Natural killer cell (primary cell): Measurements from ENCODE around the gene HOXD10. TPM values are rescaled to one million over a fixed set of nuclear protein-coding genes. Genes with fewer than 3 reads are reported as not detected.
A peak's percentile ranks its signal among the peaks of the same experiment; 100 is the strongest.

ENCODE experiments used
- ATAC-seq, 3 donors: fragments of 150-1000 bp in 2 of 3; fragments of 200-7000 bp in 1 of 3; cut with Tn5 transposase; 1 replicate in 1 of 3; 2 replicates in 2 of 3; pipeline ENCODE4 v1.10.0; 2021; ENCODE audit warnings: mild to moderate bottlenecking in 2 of 3, moderate library complexity in 2 of 3
- DNase-seq, 2 donors: peaks; one replicate each; pipeline versions ENCODE4 v3.0.0 to v3.0.0-alpha.2; 2013 to 2021; ENCODE audit warnings: mixed read lengths in 1 of 2
- H3K27ac ChIP-seq: one replicate; pipeline ENCODE4 v1.5.1; 2013; ENCODE audit warnings: mild to moderate bottlenecking, low read length
- H3K27me3 ChIP-seq: one replicate; pipeline ENCODE4 v1.6.1; 2013; ENCODE audit warnings: low read length; ENCODE audit not compliant: control insufficient read depth, insufficient read depth
- H3K36me3 ChIP-seq: one replicate; pipeline ENCODE4 v1.6.1; 2013; ENCODE audit warnings: low read length; ENCODE audit not compliant: control insufficient read depth, insufficient read depth
- H3K4me1 ChIP-seq: one replicate; pipeline ENCODE4 v1.6.1; 2013; ENCODE audit warnings: low read length; ENCODE audit not compliant: control insufficient read depth, insufficient read depth
- H3K4me3 ChIP-seq: one replicate; pipeline ENCODE4 v1.5.1; 2013; ENCODE audit warnings: low read length
- H3K9me3 ChIP-seq: one replicate; pipeline ENCODE4 v1.6.1; 2013; ENCODE audit warnings: low read length; ENCODE audit not compliant: control insufficient read depth, insufficient read depth
- H3K27ac Mint-ChIP-seq, 2 donors: one replicate each; pipeline ENCODE4 v1.8.0; 2022; ENCODE audit warnings: mild to moderate bottlenecking in 2 of 2, mixed read lengths in 2 of 2, moderate library complexity in 1 of 2
- H3K27me3 Mint-ChIP-seq, 2 donors: one replicate each; pipeline ENCODE4 v1.8.0; 2022; ENCODE audit warnings: low read depth in 2 of 2, mixed read lengths in 2 of 2
- H3K36me3 Mint-ChIP-seq: one replicate; pipeline ENCODE4 v1.8.0; 2022; ENCODE audit warnings: mixed read lengths
- H3K4me1 Mint-ChIP-seq, 2 donors: one replicate each; pipeline ENCODE4 v1.8.0; 2022; ENCODE audit warnings: mixed read lengths in 2 of 2
- H3K4me3 Mint-ChIP-seq: one replicate; pipeline ENCODE4 v1.8.0; 2022; ENCODE audit warnings: mild to moderate bottlenecking, moderate library complexity, mixed read lengths
- H3K9me3 Mint-ChIP-seq, 2 donors: one replicate each; pipeline ENCODE4 v1.8.0; 2022; ENCODE audit warnings: mixed read lengths in 2 of 2
- WGBS: methylation state at CpG from one replicate; pipeline ENCODE4 v1.1.7; 2013; ENCODE audit warnings: missing lambda C conversion rate; ENCODE audit not compliant: insufficient coverage; 5-methylcytosine and 5-hydroxymethylcytosine counted together
- intact Hi-C: fragments of 100-400 bp; cut with micrococcal nuclease; formaldehyde crosslinking; loops from one replicate; pipeline ENCODE4 v1.14.2; 2022
- total RNA-seq, 4 donors: library from RNA; stranded (reverse); fragments of 120-200 nt in 1 of 4; gene quantifications; one replicate each; pipeline versions ENCODE4 v1.2.3 to v1.2.4, GENCODE V29; 2013 to 2022
- TF ChIP-seq, protein P1 (sequence below): fragments of 200-600 bp; IDR thresholded peaks from one replicate; pipeline ENCODE4 v1.8.0; 2022; ENCODE audit warnings: antibody characterized with exemption

HOXD10 gene
- total RNA-seq, 3 donors from 2014 or later (not counting 1 experiment from before 2014, with no cell fraction given), result not detected

DNA sequence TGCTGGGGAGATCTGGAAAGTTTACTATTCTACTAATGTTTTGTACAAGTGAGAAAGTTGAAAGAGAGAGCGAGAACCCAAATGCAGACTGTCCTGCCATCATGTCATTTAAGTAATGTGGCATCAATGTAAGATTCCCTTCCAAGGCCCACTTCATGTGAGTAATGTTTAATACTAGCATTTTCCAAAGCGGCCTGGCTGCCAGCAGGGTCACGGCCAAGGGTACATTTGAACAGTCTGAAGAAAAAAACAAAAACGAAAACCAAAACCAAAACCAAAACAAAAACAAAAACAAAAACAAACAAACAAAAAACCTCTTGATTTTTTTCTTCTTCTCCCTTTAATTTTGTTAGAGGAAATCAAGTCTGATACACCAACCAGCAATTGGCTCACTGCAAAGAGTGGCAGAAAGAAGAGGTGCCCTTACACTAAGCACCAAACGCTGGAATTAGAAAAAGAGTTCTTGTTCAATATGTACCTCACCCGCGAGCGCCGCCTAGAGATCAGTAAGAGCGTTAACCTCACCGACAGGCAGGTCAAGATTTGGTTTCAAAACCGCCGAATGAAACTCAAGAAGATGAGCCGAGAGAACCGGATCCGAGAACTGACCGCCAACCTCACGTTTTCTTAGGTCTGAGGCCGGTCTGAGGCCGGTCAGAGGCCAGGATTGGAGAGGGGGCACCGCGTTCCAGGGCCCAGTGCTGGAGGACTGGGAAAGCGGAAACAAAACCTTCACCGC is 2.2 kb downstream of the HOXD10 start:
- H3K4me1 ChIP-seq, result peaks cover 13% of the 10 kb centered on the region
- intact Hi-C loops, result no loop called here
- H3K27me3 ChIP-seq, result peaks cover 87% of the 10 kb centered on the region
- Mint-ChIP-seq H3K27me3 (peaks cover 67 to 72% of the 10 kb centered on the region in 2 donors), H3K4me3 (peak overlapping the region; percentile 28), H3K4me1 (peaks cover 9 to 11% of the 10 kb centered on the region in 2 donors), H3K9me3 (peaks cover 2% of the 10 kb centered on the region in 2 donors), H3K27ac (no peak overlapping the region), H3K36me3 (peaks cover 14% of the 10 kb centered on the region)
- TF ChIP-seq, protein P1, sequence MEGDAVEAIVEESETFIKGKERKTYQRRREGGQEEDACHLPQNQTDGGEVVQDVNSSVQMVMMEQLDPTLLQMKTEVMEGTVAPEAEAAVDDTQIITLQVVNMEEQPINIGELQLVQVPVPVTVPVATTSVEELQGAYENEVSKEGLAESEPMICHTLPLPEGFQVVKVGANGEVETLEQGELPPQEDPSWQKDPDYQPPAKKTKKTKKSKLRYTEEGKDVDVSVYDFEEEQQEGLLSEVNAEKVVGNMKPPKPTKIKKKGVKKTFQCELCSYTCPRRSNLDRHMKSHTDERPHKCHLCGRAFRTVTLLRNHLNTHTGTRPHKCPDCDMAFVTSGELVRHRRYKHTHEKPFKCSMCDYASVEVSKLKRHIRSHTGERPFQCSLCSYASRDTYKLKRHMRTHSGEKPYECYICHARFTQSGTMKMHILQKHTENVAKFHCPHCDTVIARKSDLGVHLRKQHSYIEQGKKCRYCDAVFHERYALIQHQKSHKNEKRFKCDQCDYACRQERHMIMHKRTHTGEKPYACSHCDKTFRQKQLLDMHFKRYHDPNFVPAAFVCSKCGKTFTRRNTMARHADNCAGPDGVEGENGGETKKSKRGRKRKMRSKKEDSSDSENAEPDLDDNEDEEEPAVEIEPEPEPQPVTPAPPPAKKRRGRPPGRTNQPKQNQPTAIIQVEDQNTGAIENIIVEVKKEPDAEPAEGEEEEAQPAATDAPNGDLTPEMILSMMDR, result no peak
- H3K4me3 ChIP-seq, result no peak overlapping the region
- peaks cover 13% of the 10 kb centered on the region for H3K9me3 ChIP-seq
- DNase-seq, result peak in 1 of 2 donors; percentile 49
- no peak for ATAC-seq
- no peaks in the 10 kb centered on the region for H3K36me3 ChIP-seq
- WGBS, result 13% methylated on average over 24 of the region's 24 CpGs
- H3K27ac ChIP-seq, result no peak overlapping the region

DNA sequence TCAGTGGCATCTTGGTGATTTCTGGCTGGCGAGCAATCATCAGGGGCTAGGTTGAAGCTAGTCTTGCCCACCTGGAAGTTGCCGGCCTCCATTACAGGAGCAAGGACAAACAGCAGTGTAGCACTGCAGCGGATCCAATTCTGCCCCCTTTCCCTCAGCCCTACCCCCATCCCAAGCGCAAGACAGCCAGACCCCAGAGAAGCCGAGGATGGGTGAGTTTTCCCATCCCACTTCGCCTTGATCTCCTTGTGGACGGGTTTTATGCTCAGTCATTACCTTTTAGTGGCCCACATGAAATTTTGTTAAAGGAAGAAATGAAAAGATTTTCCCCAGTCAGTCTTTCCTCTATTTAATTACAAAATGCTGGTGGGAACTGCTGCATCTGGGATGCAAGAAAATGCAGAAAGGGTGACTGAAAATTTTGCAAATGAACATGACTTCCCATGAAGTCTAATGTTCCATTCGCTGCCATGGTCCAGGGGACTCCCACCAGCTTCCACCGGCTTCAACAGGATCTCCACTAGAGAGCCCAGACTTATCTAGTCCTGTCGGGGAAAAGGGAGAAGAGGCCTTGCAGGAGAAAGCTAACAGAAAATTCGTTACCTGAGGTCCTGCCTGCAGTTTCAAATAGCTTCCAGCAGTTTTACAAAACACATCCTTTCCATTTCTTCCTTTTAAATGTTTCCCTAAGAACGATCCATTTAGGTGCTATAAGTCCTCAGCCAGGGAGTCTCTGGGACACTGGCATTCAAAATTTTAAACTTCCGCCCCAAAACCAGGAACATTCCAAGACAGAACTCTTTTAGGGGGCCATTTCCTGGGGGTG is 4.0 kb downstream of the HOXD10 start:
- H3K27ac ChIP-seq, result no peak overlapping the region
- Mint-ChIP-seq H3K4me1 (peaks cover 9 to 11% of the 10 kb centered on the region in 2 donors), H3K27me3 (peaks cover 74 to 79% of the 10 kb centered on the region in 2 donors), H3K9me3 (peaks cover 2% of the 10 kb centered on the region in 2 donors), H3K36me3 (peaks cover 14% of the 10 kb centered on the region), H3K4me3 (no peak overlapping the region), H3K27ac (no peak overlapping the region)
- DNase-seq, result no peak
- ATAC-seq, result no peak
- peaks cover 87% of the 10 kb centered on the region for H3K27me3 ChIP-seq
- H3K36me3 ChIP-seq, result no peaks in the 10 kb centered on the region
- peaks cover 13% of the 10 kb centered on the region for H3K9me3 ChIP-seq
- 10% methylated on average over 10 of the region's 13 CpGs for WGBS
- TF ChIP-seq, protein P1, result no peak
- intact Hi-C loops, result loop anchor here (5.0 kb wide), 1 partner anchor 33 kb away; no protein-coding TSS in a partner anchor
- H3K4me3 ChIP-seq, result no peak overlapping the region
- peaks cover 13% of the 10 kb centered on the region for H3K4me1 ChIP-seq

- H3K27ac ChIP-seq, result no peak overlapping the region
- peaks cover 13% of the 10 kb centered on the region for H3K9me3 ChIP-seq
- ATAC-seq, result no peak
- 14% methylated on average over 50 of the region's 53 CpGs for WGBS
- H3K36me3 Mint-ChIP-seq, result peaks cover 14% of the 10 kb centered on the region
- no peak for DNase-seq
- peaks cover 86% of the 10 kb centered on the region for H3K27me3 ChIP-seq
- H3K4me1 Mint-ChIP-seq, result peaks cover 9 to 11% of the 10 kb centered on the region in 2 donors
- H3K4me3 ChIP-seq, result no peak overlapping the region
- H3K27ac Mint-ChIP-seq, result no peak overlapping the region
- intact Hi-C loops, result loop anchor here (5.0 kb wide), 1 partner anchor 34 kb away; no protein-coding TSS in a partner anchor
- peaks cover 13% of the 10 kb centered on the region for H3K4me1 ChIP-seq
- no peak overlapping the region for H3K4me3 Mint-ChIP-seq
- peaks cover 2% of the 10 kb centered on the region in 2 donors for H3K9me3 Mint-ChIP-seq
- no peaks in the 10 kb centered on the region for H3K36me3 ChIP-seq
- H3K27me3 Mint-ChIP-seq, result peaks cover 78 to 80% of the 10 kb centered on the region in 2 donors
- TF ChIP-seq, protein P1, result no peak
Observed at GRCh38 chr2:176121190-176122051, 4.8 kb downstream of the HOXD10 start.
